ENCODE results near the gene MAPKAPK3.

MAPKAPK3 gene

GRCh38 chr3:50630394-50630793, 13.4 kb downstream of the MAPKAPK3 start:
- H3K27me3 ChIP-seq (ENCODE audit: control insufficient read depth in 1 of 2, insufficient read depth in 2 of 2, low read length in 2 of 2), result no peaks in the 10 kb centered on the region
- no peaks in the 10 kb centered on the region for H3K9me3 ChIP-seq (ENCODE audit: control insufficient read depth in 2 of 2, low read length in 2 of 2)
- no peak overlapping the region for H3K27ac ChIP-seq (ENCODE audit: low read length)
- no peak overlapping the region for H3K4me3 ChIP-seq (ENCODE audit: low read length in 2 of 2)
- no peak overlapping the region for H3K9ac ChIP-seq (ENCODE audit: low read length in 2 of 2)
- H3K4me1 ChIP-seq (ENCODE audit: control insufficient read depth, insufficient read depth, low read length), result peaks cover 3% of the 10 kb centered on the region
- H3K36me3 ChIP-seq (ENCODE audit: control insufficient read depth in 2 of 2, insufficient read depth in 2 of 2, low read length in 2 of 2), result peaks cover 0 to 6% of the 10 kb centered on the region in 2 donors

GRCh38 chr3:50630877-50631276, 13.9 kb downstream of the MAPKAPK3 start:
- Histone ChIP-seq H3K9me3 (ENCODE audit: control insufficient read depth in 2 of 2, low read length in 2 of 2) (no peaks in the 10 kb centered on the region), H3K9ac (ENCODE audit: low read length in 2 of 2) (no peak overlapping the region), H3K4me3 (ENCODE audit: low read length in 2 of 2) (no peak overlapping the region), H3K27me3 (ENCODE audit: control insufficient read depth in 1 of 2, insufficient read depth in 2 of 2, low read length in 2 of 2) (no peaks in the 10 kb centered on the region), H3K4me1 (ENCODE audit: control insufficient read depth, insufficient read depth, low read length) (peaks cover 3% of the 10 kb centered on the region), H3K36me3 (ENCODE audit: control insufficient read depth in 2 of 2, insufficient read depth in 2 of 2, low read length in 2 of 2) (peaks cover 0 to 6% of the 10 kb centered on the region in 2 donors), H3K27ac (ENCODE audit: low read length) (no peak overlapping the region)

DNA sequence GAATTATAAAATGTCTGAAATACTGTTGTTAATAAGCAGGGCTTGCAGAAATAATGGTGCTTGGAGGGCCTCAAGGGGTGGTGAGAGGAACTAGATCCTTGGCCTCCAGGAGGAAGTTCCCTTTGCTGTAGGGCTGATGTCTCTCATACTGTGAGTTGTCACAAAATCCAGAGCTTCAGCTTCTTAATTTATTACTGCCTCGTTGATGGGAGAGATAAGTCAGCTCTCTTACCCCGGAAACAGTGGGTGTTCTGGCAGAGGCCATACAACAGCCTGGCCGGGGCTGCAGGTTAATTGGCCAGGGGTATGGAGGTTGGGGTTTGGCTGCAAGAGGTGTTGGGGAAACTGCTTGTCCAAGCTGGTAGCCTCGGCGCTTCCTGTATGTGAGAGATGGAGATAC, 15.5 kb downstream of the MAPKAPK3 start:
- Histone ChIP-seq H3K27ac (ENCODE audit: low read length) (no peak overlapping the region), H3K9ac (ENCODE audit: low read length in 2 of 2) (no peak overlapping the region)

DNA sequence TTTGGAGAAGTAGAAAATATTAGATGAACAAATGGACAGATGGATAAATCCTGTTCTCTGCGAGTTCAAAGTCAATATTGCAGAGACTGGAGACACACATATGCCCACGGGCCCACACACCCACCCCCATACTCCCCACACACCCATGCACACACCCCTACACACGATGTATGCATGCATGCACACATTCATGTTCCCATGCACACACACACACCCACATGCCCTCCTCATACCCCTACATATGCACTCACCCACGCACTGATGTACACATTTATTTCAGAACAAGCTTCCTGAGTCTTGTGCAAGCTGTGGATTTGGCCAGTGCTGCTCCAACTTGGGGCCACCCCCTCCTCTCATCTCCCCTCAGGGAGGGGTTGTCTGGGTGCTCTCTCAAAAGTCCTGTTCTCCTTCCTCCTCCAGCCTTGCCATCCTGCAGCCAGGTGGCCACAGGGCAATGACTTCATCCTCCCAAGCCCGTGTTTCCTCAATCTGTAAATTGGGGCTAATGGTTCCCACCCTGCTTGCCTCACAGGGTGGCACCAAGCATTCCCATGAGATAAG, 16.4 kb downstream of the MAPKAPK3 start:
- Histone ChIP-seq H3K27ac (ENCODE audit: low read length) (no peak overlapping the region), H3K4me1 (ENCODE audit: control insufficient read depth, insufficient read depth, low read length) (peaks cover 10% of the 10 kb centered on the region), H3K36me3 (ENCODE audit: control insufficient read depth in 2 of 2, insufficient read depth in 2 of 2, low read length in 2 of 2) (peaks cover 0 to 2% of the 10 kb centered on the region in 2 donors)

More for the DNA sequence above, 15.5 kb downstream of the MAPKAPK3 start:
- H3K9me3 ChIP-seq (ENCODE audit: control insufficient read depth in 2 of 2, low read length in 2 of 2), result no peaks in the 10 kb centered on the region
- H3K4me3 ChIP-seq (ENCODE audit: low read length in 2 of 2), result no peak overlapping the region
- no peaks in the 10 kb centered on the region for H3K27me3 ChIP-seq (ENCODE audit: control insufficient read depth in 1 of 2, insufficient read depth in 2 of 2, low read length in 2 of 2)
- H3K4me1 ChIP-seq (ENCODE audit: control insufficient read depth, insufficient read depth, low read length), result peaks cover 10% of the 10 kb centered on the region
- peaks cover 0 to 2% of the 10 kb centered on the region in 2 donors for H3K36me3 ChIP-seq (ENCODE audit: control insufficient read depth in 2 of 2, insufficient read depth in 2 of 2, low read length in 2 of 2)

GRCh38 chr3:50635066-50635465, 18.1 kb downstream of the MAPKAPK3 start:
- Histone ChIP-seq H3K4me1 (ENCODE audit: control insufficient read depth, insufficient read depth, low read length) (peaks cover 7% of the 10 kb centered on the region), H3K36me3 (ENCODE audit: control insufficient read depth in 2 of 2, insufficient read depth in 2 of 2, low read length in 2 of 2) (peaks cover 0 to 2% of the 10 kb centered on the region in 2 donors), H3K27me3 (ENCODE audit: control insufficient read depth in 1 of 2, insufficient read depth in 2 of 2, low read length in 2 of 2) (no peaks in the 10 kb centered on the region), H3K9me3 (ENCODE audit: control insufficient read depth in 2 of 2, low read length in 2 of 2) (no peaks in the 10 kb centered on the region), H3K4me3 (ENCODE audit: low read length in 2 of 2) (no peak overlapping the region), H3K27ac (ENCODE audit: low read length) (no peak overlapping the region), H3K9ac (ENCODE audit: low read length in 2 of 2) (no peak overlapping the region)

More for the DNA sequence above, 16.4 kb downstream of the MAPKAPK3 start:
- Histone ChIP-seq H3K4me3 (ENCODE audit: low read length in 2 of 2) (no peak overlapping the region), H3K9me3 (ENCODE audit: control insufficient read depth in 2 of 2, low read length in 2 of 2) (no peaks in the 10 kb centered on the region), H3K27me3 (ENCODE audit: control insufficient read depth in 1 of 2, insufficient read depth in 2 of 2, low read length in 2 of 2) (no peaks in the 10 kb centered on the region), H3K9ac (ENCODE audit: low read length in 2 of 2) (no peak overlapping the region)

GRCh38 chr3:50637011-50637410, 20.1 kb downstream of the MAPKAPK3 start:
- Histone ChIP-seq H3K36me3 (ENCODE audit: control insufficient read depth in 2 of 2, insufficient read depth in 2 of 2, low read length in 2 of 2) (peaks cover 6 to 9% of the 10 kb centered on the region in 2 donors), H3K9ac (ENCODE audit: low read length in 2 of 2) (no peak overlapping the region), H3K9me3 (ENCODE audit: control insufficient read depth in 2 of 2, low read length in 2 of 2) (no peaks in the 10 kb centered on the region), H3K4me1 (ENCODE audit: control insufficient read depth, insufficient read depth, low read length) (peaks cover 7% of the 10 kb centered on the region), H3K4me3 (ENCODE audit: low read length in 2 of 2) (no peak overlapping the region), H3K27ac (ENCODE audit: low read length) (no peak overlapping the region), H3K27me3 (ENCODE audit: control insufficient read depth in 1 of 2, insufficient read depth in 2 of 2, low read length in 2 of 2) (no peaks in the 10 kb centered on the region)

- no peaks in the 10 kb centered on the region for H3K27me3 ChIP-seq (ENCODE audit: control insufficient read depth in 1 of 2, insufficient read depth in 2 of 2, low read length in 2 of 2)
- no peak overlapping the region for H3K4me3 ChIP-seq (ENCODE audit: low read length in 2 of 2)
- peaks cover 7% of the 10 kb centered on the region for H3K4me1 ChIP-seq (ENCODE audit: control insufficient read depth, insufficient read depth, low read length)
- no peak overlapping the region for H3K9ac ChIP-seq (ENCODE audit: low read length in 2 of 2)
- peaks cover 11 to 15% of the 10 kb centered on the region in 2 donors for H3K36me3 ChIP-seq (ENCODE audit: control insufficient read depth in 2 of 2, insufficient read depth in 2 of 2, low read length in 2 of 2)
- H3K9me3 ChIP-seq (ENCODE audit: control insufficient read depth in 2 of 2, low read length in 2 of 2), result no peaks in the 10 kb centered on the region
- H3K27ac ChIP-seq (ENCODE audit: low read length), result no peak overlapping the region
Measured at GRCh38 chr3:50637945-50638344, 21.0 kb downstream of the MAPKAPK3 start.

DNA sequence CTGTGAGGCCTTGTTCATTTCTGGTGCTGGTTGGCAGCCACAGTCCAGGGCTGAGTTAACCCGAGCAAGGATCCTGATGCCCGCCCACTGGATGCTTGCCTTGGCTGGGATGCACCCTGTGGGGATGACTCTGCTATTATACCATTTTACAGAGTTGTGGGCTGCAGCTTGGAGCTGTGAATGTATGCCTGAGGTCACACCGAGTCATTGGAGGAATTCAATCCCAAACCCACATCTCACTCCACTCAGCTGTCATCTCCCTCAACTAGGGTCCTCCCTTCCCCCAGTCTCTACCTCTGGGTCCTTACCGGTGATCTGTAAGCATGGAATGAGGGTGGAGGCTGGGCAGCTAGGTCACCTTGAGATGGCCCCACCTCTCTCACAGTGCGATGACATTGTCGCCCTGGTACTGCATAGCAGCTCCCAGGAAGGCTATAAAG, 22.1 kb downstream of the MAPKAPK3 start:
- no peak overlapping the region for H3K4me3 ChIP-seq (ENCODE audit: low read length in 2 of 2)
- H3K27me3 ChIP-seq (ENCODE audit: control insufficient read depth in 1 of 2, insufficient read depth in 2 of 2, low read length in 2 of 2), result no peaks in the 10 kb centered on the region
- H3K9ac ChIP-seq (ENCODE audit: low read length in 2 of 2), result no peak overlapping the region
- no peaks in the 10 kb centered on the region for H3K9me3 ChIP-seq (ENCODE audit: control insufficient read depth in 2 of 2, low read length in 2 of 2)
- peaks cover 11 to 24% of the 10 kb centered on the region in 2 donors for H3K36me3 ChIP-seq (ENCODE audit: control insufficient read depth in 2 of 2, insufficient read depth in 2 of 2, low read length in 2 of 2)
- peaks cover 14% of the 10 kb centered on the region for H3K4me1 ChIP-seq (ENCODE audit: control insufficient read depth, insufficient read depth, low read length)
- no peak overlapping the region for H3K27ac ChIP-seq (ENCODE audit: low read length)

DNA sequence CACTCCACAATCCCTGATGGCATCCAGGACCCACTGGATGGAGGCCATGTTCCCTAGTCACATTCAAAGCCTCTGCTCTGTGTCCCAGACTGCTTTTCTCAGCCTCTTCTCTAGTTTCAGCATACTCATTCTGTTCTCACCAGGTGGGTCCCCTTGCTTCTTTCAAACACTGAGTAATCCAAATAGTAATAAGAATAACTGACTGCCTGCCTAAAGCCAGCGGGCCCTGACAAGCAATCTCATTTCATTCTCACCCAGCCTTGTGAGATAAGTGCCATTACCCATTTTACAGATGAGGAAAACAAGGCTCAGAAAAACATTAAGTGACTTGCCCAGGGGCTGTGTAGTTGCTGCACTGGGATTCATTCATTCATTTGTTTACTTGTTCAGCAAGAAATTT, 25.4 kb downstream of the MAPKAPK3 start:
- H3K4me1 ChIP-seq (ENCODE audit: control insufficient read depth, insufficient read depth, low read length), result peaks cover 17% of the 10 kb centered on the region
- no peaks in the 10 kb centered on the region for H3K9me3 ChIP-seq (ENCODE audit: control insufficient read depth in 2 of 2, low read length in 2 of 2)
- no peak overlapping the region for H3K27ac ChIP-seq (ENCODE audit: low read length)
- no peaks in the 10 kb centered on the region for H3K27me3 ChIP-seq (ENCODE audit: control insufficient read depth in 1 of 2, insufficient read depth in 2 of 2, low read length in 2 of 2)
- no peak overlapping the region for H3K4me3 ChIP-seq (ENCODE audit: low read length in 2 of 2)
- H3K36me3 ChIP-seq (ENCODE audit: control insufficient read depth in 2 of 2, insufficient read depth in 2 of 2, low read length in 2 of 2), result peaks cover 17 to 36% of the 10 kb centered on the region in 2 donors
- no peak overlapping the region for H3K9ac ChIP-seq (ENCODE audit: low read length in 2 of 2)

- Histone ChIP-seq H3K4me1 (ENCODE audit: control insufficient read depth, insufficient read depth, low read length) (peaks cover 37% of the 10 kb centered on the region), H3K27me3 (ENCODE audit: control insufficient read depth in 1 of 2, insufficient read depth in 2 of 2, low read length in 2 of 2) (no peaks in the 10 kb centered on the region), H3K27ac (ENCODE audit: low read length) (peak overlapping the region; percentile 55), H3K9ac (ENCODE audit: low read length in 2 of 2) (no peak overlapping the region), H3K9me3 (ENCODE audit: control insufficient read depth in 2 of 2, low read length in 2 of 2) (no peaks in the 10 kb centered on the region), H3K4me3 (ENCODE audit: low read length in 2 of 2) (no peak overlapping the region), H3K36me3 (ENCODE audit: control insufficient read depth in 2 of 2, insufficient read depth in 2 of 2, low read length in 2 of 2) (peaks cover 17 to 36% of the 10 kb centered on the region in 2 donors)
Measured at GRCh38 chr3:50644561-50644960, 27.6 kb downstream of the MAPKAPK3 start.

GRCh38 chr3:50645378-50645777, 28.4 kb downstream of the MAPKAPK3 start:
- Histone ChIP-seq H3K4me3 (ENCODE audit: low read length in 2 of 2) (no peak overlapping the region), H3K9me3 (ENCODE audit: control insufficient read depth in 2 of 2, low read length in 2 of 2) (no peaks in the 10 kb centered on the region), H3K36me3 (ENCODE audit: control insufficient read depth in 2 of 2, insufficient read depth in 2 of 2, low read length in 2 of 2) (peaks cover 17 to 36% of the 10 kb centered on the region in 2 donors), H3K9ac (ENCODE audit: low read length in 2 of 2) (no peak overlapping the region), H3K27ac (ENCODE audit: low read length) (peak overlapping the region; percentile 55), H3K4me1 (ENCODE audit: control insufficient read depth, insufficient read depth, low read length) (peaks cover 45% of the 10 kb centered on the region), H3K27me3 (ENCODE audit: control insufficient read depth in 1 of 2, insufficient read depth in 2 of 2, low read length in 2 of 2) (no peaks in the 10 kb centered on the region)
